ENCODE data around the gene C17orf50.

The C17orf50 gene

GRCh38 chr17:35730400-35731005 is 30.2 kb upstream of the C17orf50 start:
- no peaks in the 10 kb centered on the region for H3K36me3 ChIP-seq (ENCODE audit: control insufficient read depth, insufficient read depth, low read length)
- no peaks in the 10 kb centered on the region for H3K79me1 ChIP-seq (ENCODE audit: low read length)
- H2AK5ac ChIP-seq (ENCODE audit: low read length): no peak overlapping the region
- H3K56ac ChIP-seq (ENCODE audit: low read length): no peak overlapping the region
- H3K23ac ChIP-seq (ENCODE audit: low read length): no peak overlapping the region
- no peak overlapping the region for H4K5ac ChIP-seq (ENCODE audit: low read length)
- H2BK5ac ChIP-seq (ENCODE audit: low read length): no peak overlapping the region
- H4K8ac ChIP-seq (ENCODE audit: low read depth, low read length): no peak overlapping the region
- WGBS (ENCODE audit: extremely low coverage, insufficient coverage, low lambda C conversion rate): no CpG with 5 or more reads among the region's 10 CpGs
- H3K4me2 ChIP-seq (ENCODE audit: low read length): no peak overlapping the region
- H2BK15ac ChIP-seq (replicated peaks; ENCODE audit: low read depth): no peak overlapping the region
- H3K9ac ChIP-seq (ENCODE audit: low read length): no peak overlapping the region
- H3K18ac ChIP-seq (ENCODE audit: low read length): no peak overlapping the region
- H3K27me3 ChIP-seq (ENCODE audit: insufficient read depth, low read length, poor library complexity): no peaks in the 10 kb centered on the region
- H3K27ac ChIP-seq (ENCODE audit: low read depth, low read length): no peak overlapping the region
- H3K4me1 ChIP-seq (ENCODE audit: control insufficient read depth, low read depth, low read length): peaks cover 31% of the 10 kb centered on the region
- DNase-seq: no peak
- no peak overlapping the region for H3K4me3 ChIP-seq (ENCODE audit: low read length)
- H2BK120ac ChIP-seq (ENCODE audit: low read depth, low read length): no peak overlapping the region
- H3K4ac ChIP-seq (ENCODE audit: low read depth, low read length): no peak overlapping the region
- no peaks in the 10 kb centered on the region for H3K79me2 ChIP-seq (ENCODE audit: control insufficient read depth, insufficient read depth, low read length)

GRCh38 chr17:35731239-35731916 is 29.3 kb upstream of the C17orf50 start, which contains the start of gene RASL10B:
Gene RASL10B, plus strand, starts transcription at chr17:35731639. Its CDS starts 3,546 bp downstream, at chr17:35735185.
- Histone ChIP-seq H3K4me1 (ENCODE audit: control insufficient read depth, low read depth, low read length) (peaks cover 23% of the 10 kb centered on the region), H2BK120ac (ENCODE audit: low read depth, low read length) (peak within 1 kb of the TSS; percentile 51), H2BK15ac (replicated peaks; ENCODE audit: low read depth) (peak within 1 kb of the TSS; percentile 47), H3K27me3 (ENCODE audit: insufficient read depth, low read length, poor library complexity) (no peaks in the 10 kb centered on the region), H3K4me3 (ENCODE audit: low read length) (peak within 1 kb of the TSS; percentile 41), H3K79me2 (ENCODE audit: control insufficient read depth, insufficient read depth, low read length) (no peaks in the 10 kb centered on the region), H3K18ac (ENCODE audit: low read length) (peak within 1 kb of the TSS; percentile 96), H2AK5ac (ENCODE audit: low read length) (no peak within 1 kb of the TSS), H4K5ac (ENCODE audit: low read length) (no peak within 1 kb of the TSS), H3K79me1 (ENCODE audit: low read length) (no peaks in the 10 kb centered on the region), H3K27ac (ENCODE audit: low read depth, low read length) (no peak within 1 kb of the TSS), H3K4ac (ENCODE audit: low read depth, low read length) (peak within 1 kb of the TSS; percentile 86), H3K56ac (ENCODE audit: low read length) (peak within 1 kb of the TSS; percentile 73), H3K23ac (ENCODE audit: low read length) (peak within 1 kb of the TSS; percentile 67), H4K8ac (ENCODE audit: low read depth, low read length) (no peak within 1 kb of the TSS), H3K4me2 (ENCODE audit: low read length) (peak within 1 kb of the TSS; percentile 73), H3K9ac (ENCODE audit: low read length) (peak within 1 kb of the TSS; percentile 69), H3K36me3 (ENCODE audit: control insufficient read depth, insufficient read depth, low read length) (no peaks in the 10 kb centered on the region), H2BK5ac (ENCODE audit: low read length) (no peak within 1 kb of the TSS)
- no CpG with 5 or more reads among the region's 44 CpGs for WGBS (ENCODE audit: extremely low coverage, insufficient coverage, low lambda C conversion rate)
- DNase-seq: peak; percentile 82

GRCh38 chr17:35731917-35732805 is 28.5 kb upstream of the C17orf50 start:
- no peak for DNase-seq
- H2AK5ac ChIP-seq (ENCODE audit: low read length): no peak overlapping the region
- H3K79me2 ChIP-seq (ENCODE audit: control insufficient read depth, insufficient read depth, low read length): no peaks in the 10 kb centered on the region
- peak overlapping the region; percentile 67 for H3K23ac ChIP-seq (ENCODE audit: low read length)
- no peak overlapping the region for H4K8ac ChIP-seq (ENCODE audit: low read depth, low read length)
- no peaks in the 10 kb centered on the region for H3K79me1 ChIP-seq (ENCODE audit: low read length)
- no peak overlapping the region for H3K27ac ChIP-seq (ENCODE audit: low read depth, low read length)
- H3K56ac ChIP-seq (ENCODE audit: low read length): peak overlapping the region; percentile 73
- peaks cover 21% of the 10 kb centered on the region for H3K4me1 ChIP-seq (ENCODE audit: control insufficient read depth, low read depth, low read length)
- H3K9ac ChIP-seq (ENCODE audit: low read length): peak overlapping the region; percentile 69
- H3K4ac ChIP-seq (ENCODE audit: low read depth, low read length): peak overlapping the region; percentile 86
- peak overlapping the region; percentile 96 for H3K18ac ChIP-seq (ENCODE audit: low read length)
- peak overlapping the region; percentile 41 for H3K4me3 ChIP-seq (ENCODE audit: low read length)
- no peaks in the 10 kb centered on the region for H3K36me3 ChIP-seq (ENCODE audit: control insufficient read depth, insufficient read depth, low read length)
- H2BK120ac ChIP-seq (ENCODE audit: low read depth, low read length): peak overlapping the region; percentile 51
- H4K5ac ChIP-seq (ENCODE audit: low read length): no peak overlapping the region
- H2BK15ac ChIP-seq (replicated peaks; ENCODE audit: low read depth): peak overlapping the region; percentile 47
- no CpG with 5 or more reads among the region's 47 CpGs for WGBS (ENCODE audit: extremely low coverage, insufficient coverage, low lambda C conversion rate)
- no peaks in the 10 kb centered on the region for H3K27me3 ChIP-seq (ENCODE audit: insufficient read depth, low read length, poor library complexity)
- no peak overlapping the region for H2BK5ac ChIP-seq (ENCODE audit: low read length)
- peak overlapping the region; percentile 73 for H3K4me2 ChIP-seq (ENCODE audit: low read length)

GRCh38 chr17:35732806-35733136 is 27.9 kb upstream of the C17orf50 start:
- Histone ChIP-seq H4K8ac (ENCODE audit: low read depth, low read length) (no peak overlapping the region), H3K27ac (ENCODE audit: low read depth, low read length) (no peak overlapping the region), H3K27me3 (ENCODE audit: insufficient read depth, low read length, poor library complexity) (no peaks in the 10 kb centered on the region), H3K79me1 (ENCODE audit: low read length) (no peaks in the 10 kb centered on the region), H2BK15ac (replicated peaks; ENCODE audit: low read depth) (no peak overlapping the region), H3K9ac (ENCODE audit: low read length) (no peak overlapping the region), H2AK5ac (ENCODE audit: low read length) (no peak overlapping the region), H4K5ac (ENCODE audit: low read length) (no peak overlapping the region), H3K4ac (ENCODE audit: low read depth, low read length) (no peak overlapping the region), H3K79me2 (ENCODE audit: control insufficient read depth, insufficient read depth, low read length) (no peaks in the 10 kb centered on the region), H2BK120ac (ENCODE audit: low read depth, low read length) (no peak overlapping the region), H3K4me2 (ENCODE audit: low read length) (no peak overlapping the region), H3K36me3 (ENCODE audit: control insufficient read depth, insufficient read depth, low read length) (no peaks in the 10 kb centered on the region), H2BK5ac (ENCODE audit: low read length) (no peak overlapping the region), H3K18ac (ENCODE audit: low read length) (no peak overlapping the region), H3K4me3 (ENCODE audit: low read length) (no peak overlapping the region), H3K23ac (ENCODE audit: low read length) (no peak overlapping the region), H3K4me1 (ENCODE audit: control insufficient read depth, low read depth, low read length) (peaks cover 17% of the 10 kb centered on the region), H3K56ac (ENCODE audit: low read length) (no peak overlapping the region)
- DNase-seq: no peak
- WGBS (ENCODE audit: extremely low coverage, insufficient coverage, low lambda C conversion rate): no CpG with 5 or more reads among the region's 1 CpG

GRCh38 chr17:35733366-35733765 is 27.3 kb upstream of the C17orf50 start:
- Histone ChIP-seq H3K27ac (ENCODE audit: low read depth, low read length) (no peak overlapping the region), H3K4ac (ENCODE audit: low read depth, low read length) (no peak overlapping the region), H3K56ac (ENCODE audit: low read length) (no peak overlapping the region), H3K4me3 (ENCODE audit: low read length) (no peak overlapping the region), H3K18ac (ENCODE audit: low read length) (no peak overlapping the region), H3K4me2 (ENCODE audit: low read length) (no peak overlapping the region), H3K27me3 (ENCODE audit: insufficient read depth, low read length, poor library complexity) (no peaks in the 10 kb centered on the region), H2BK15ac (replicated peaks; ENCODE audit: low read depth) (no peak overlapping the region), H3K79me1 (ENCODE audit: low read length) (no peaks in the 10 kb centered on the region), H2BK120ac (ENCODE audit: low read depth, low read length) (no peak overlapping the region), H4K8ac (ENCODE audit: low read depth, low read length) (no peak overlapping the region), H4K5ac (ENCODE audit: low read length) (no peak overlapping the region), H3K36me3 (ENCODE audit: control insufficient read depth, insufficient read depth, low read length) (no peaks in the 10 kb centered on the region), H3K4me1 (ENCODE audit: control insufficient read depth, low read depth, low read length) (peaks cover 17% of the 10 kb centered on the region), H2AK5ac (ENCODE audit: low read length) (no peak overlapping the region), H3K79me2 (ENCODE audit: control insufficient read depth, insufficient read depth, low read length) (no peaks in the 10 kb centered on the region), H3K9ac (ENCODE audit: low read length) (no peak overlapping the region), H2BK5ac (ENCODE audit: low read length) (no peak overlapping the region), H3K23ac (ENCODE audit: low read length) (no peak overlapping the region)
- peak; percentile 80 for DNase-seq
- WGBS (ENCODE audit: extremely low coverage, insufficient coverage, low lambda C conversion rate): no CpG with 5 or more reads among the region's 6 CpGs
